Measurements from ENCODE around the gene PLCB1.

The PLCB1 gene

GRCh38 chr20:8131598-8132483 lies at the start of gene PLCB1:
PLCB1 (plus strand) TSS chr20:8132266; CDS start chr20:8132652, 386 bp downstream.
- peak; percentile 96 for DNase-seq

- no peak for DNase-seq
Observed at GRCh38 chr20:8082989-8083388, 49.1 kb upstream of the PLCB1 start.

GRCh38 chr20:8089668-8090067 lies 42.4 kb upstream of the PLCB1 start:
- DNase-seq, result no peak

GRCh38 chr20:8094415-8094818 lies 37.6 kb upstream of the PLCB1 start:
- no peak for DNase-seq

- DNase-seq, result no peak
Observed at GRCh38 chr20:8094850-8095249, 37.2 kb upstream of the PLCB1 start.

- DNase-seq, result no peak
Observed at GRCh38 chr20:8095648-8096572, 36.2 kb upstream of the PLCB1 start.

- no peak for DNase-seq
Observed at GRCh38 chr20:8097307-8097706, 34.8 kb upstream of the PLCB1 start.

- DNase-seq, result no peak
Observed at GRCh38 chr20:8104252-8104651, 27.8 kb upstream of the PLCB1 start.

- peak; percentile 48 for DNase-seq
Observed at GRCh38 chr20:8114612-8115011, 17.5 kb upstream of the PLCB1 start.

GRCh38 chr20:8115436-8115835 lies 16.6 kb upstream of the PLCB1 start:
- DNase-seq, result no peak

- no peak for DNase-seq
Observed at GRCh38 chr20:8116067-8116811, 15.8 kb upstream of the PLCB1 start.

GRCh38 chr20:8117636-8118035 lies 14.4 kb upstream of the PLCB1 start:
- no peak for DNase-seq

GRCh38 chr20:8118039-8118438 lies 14.0 kb upstream of the PLCB1 start:
- no peak for DNase-seq

- DNase-seq, result no peak
Observed at GRCh38 chr20:8118760-8119159, 13.3 kb upstream of the PLCB1 start.

- no peak for DNase-seq
Observed at GRCh38 chr20:8121666-8122065, 10.4 kb upstream of the PLCB1 start.

GRCh38 chr20:8124639-8125038 lies 7.4 kb upstream of the PLCB1 start:
- no peak for DNase-seq

- DNase-seq, result no peak
Observed at GRCh38 chr20:8126181-8126580, 5.9 kb upstream of the PLCB1 start.

- DNase-seq, result no peak
Observed at GRCh38 chr20:8126841-8127378, 5.2 kb upstream of the PLCB1 start.

- no peak for DNase-seq
Observed at GRCh38 chr20:8127553-8128255, 4.4 kb upstream of the PLCB1 start.

- DNase-seq, result no peak
Observed at GRCh38 chr20:8128291-8129060, 3.6 kb upstream of the PLCB1 start.
